ENCODE measurements around the gene NGRN. TPM values are rescaled to one million over a fixed set of nuclear protein-coding genes. Genes with fewer than 3 reads are reported as not detected.

NGRN gene
- polyA plus RNA-seq, 1 of the 3 experiments (the other 2 are of a cell fraction), result 48.2 TPM

DNA sequence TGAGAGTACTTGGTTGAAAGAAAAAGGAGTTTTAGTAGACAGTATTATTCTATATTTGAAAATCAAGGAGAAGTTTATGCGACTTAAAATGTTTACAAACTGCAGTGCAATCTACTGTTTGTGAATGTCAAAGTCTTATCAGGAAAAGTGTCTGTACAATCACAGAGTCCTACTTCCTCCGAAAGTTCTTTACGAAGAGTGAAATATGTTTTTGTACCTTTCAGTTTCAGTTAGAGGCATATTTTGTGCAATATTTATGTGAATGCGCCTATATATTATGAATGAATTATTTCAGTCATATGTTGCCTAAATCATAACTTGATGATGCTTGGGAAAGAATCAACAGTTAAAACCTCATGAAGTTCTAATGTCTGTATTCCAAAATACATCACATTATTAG is 31.5 kb downstream of the NGRN start (continued):
- TF ChIP-seq, protein P1, sequence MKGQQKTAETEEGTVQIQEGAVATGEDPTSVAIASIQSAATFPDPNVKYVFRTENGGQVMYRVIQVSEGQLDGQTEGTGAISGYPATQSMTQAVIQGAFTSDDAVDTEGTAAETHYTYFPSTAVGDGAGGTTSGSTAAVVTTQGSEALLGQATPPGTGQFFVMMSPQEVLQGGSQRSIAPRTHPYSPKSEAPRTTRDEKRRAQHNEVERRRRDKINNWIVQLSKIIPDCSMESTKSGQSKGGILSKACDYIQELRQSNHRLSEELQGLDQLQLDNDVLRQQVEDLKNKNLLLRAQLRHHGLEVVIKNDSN (IDR thresholded peaks at IDR 0.05; ENCODE audit: borderline replicate concordance, low read depth), result no peak

DNA sequence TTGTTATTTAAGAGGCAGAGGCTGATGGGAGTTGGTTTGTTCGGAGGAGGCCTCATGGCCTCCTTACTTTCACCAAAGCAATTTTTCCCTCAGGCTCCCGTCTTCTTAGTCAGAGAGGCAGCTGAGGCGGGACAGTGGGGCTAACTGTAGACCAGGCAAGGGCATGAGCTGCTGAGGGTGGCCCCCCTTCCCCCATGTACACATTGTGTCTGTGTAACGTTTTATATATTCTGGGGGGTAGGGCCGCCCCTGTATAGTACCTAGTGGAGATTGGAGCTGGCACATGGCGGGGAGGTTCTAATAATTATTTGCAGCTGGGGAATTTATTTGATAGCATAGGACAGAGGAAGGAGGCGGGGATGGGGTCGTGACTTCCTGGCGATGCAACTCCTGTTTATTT is 35.1 kb downstream of the NGRN start:
- Histone ChIP-seq H3K4me1 (ENCODE audit: control insufficient read depth in 1 of 2, insufficient read depth in 2 of 2, low read depth in 1 of 2, low read length in 1 of 2) (peaks cover 0 to 9% of the 10 kb centered on the region in 2 experiments; a peak in 1 of 4 replicates), H4K20me1 (ENCODE audit: insufficient read depth) (no peaks in the 10 kb centered on the region), H3K36me3 (replicated peaks in 1 of 2; ENCODE audit: control insufficient read depth in 1 of 2, insufficient read depth in 2 of 2, low read length in 1 of 2) (no peaks in the 10 kb centered on the region), H3K4me2 (no peak overlapping the region), H3K9ac (no peak overlapping the region), H3F3A (replicated peaks; ENCODE audit: insufficient read depth) (peaks cover 10% of the 10 kb centered on the region), H2AFZ (ENCODE audit: low read depth) (peak overlapping the region; percentile 65; the same call in 1 of the 2 replicates), H3K4me3 (ENCODE audit: low read depth in 2 of 2, low read length in 1 of 2) (no peak overlapping the region), H3K27ac (ENCODE audit: low read depth in 2 of 2, low read length in 1 of 2) (no peak overlapping the region), H3K27me3 (ENCODE audit: insufficient read depth) (no peaks in the 10 kb centered on the region), H3K9me2 (no peaks in the 10 kb centered on the region), H3K9me3 (no peaks in the 10 kb centered on the region), H3K79me2 (ENCODE audit: insufficient read depth) (no peaks in the 10 kb centered on the region)
- ChIA-PET POLR2A (no interaction called here), CTCF (interaction anchor here (0.6 to 2.9 kb wide), 15 partner anchors 9 to 189 kb away, joined by 3 to 15 read pairs (median 3); partner anchors contain the start of genes CIB1 and GDPGP1)
- no peak for DNase-seq
- TF ChIP-seq, protein P2, sequence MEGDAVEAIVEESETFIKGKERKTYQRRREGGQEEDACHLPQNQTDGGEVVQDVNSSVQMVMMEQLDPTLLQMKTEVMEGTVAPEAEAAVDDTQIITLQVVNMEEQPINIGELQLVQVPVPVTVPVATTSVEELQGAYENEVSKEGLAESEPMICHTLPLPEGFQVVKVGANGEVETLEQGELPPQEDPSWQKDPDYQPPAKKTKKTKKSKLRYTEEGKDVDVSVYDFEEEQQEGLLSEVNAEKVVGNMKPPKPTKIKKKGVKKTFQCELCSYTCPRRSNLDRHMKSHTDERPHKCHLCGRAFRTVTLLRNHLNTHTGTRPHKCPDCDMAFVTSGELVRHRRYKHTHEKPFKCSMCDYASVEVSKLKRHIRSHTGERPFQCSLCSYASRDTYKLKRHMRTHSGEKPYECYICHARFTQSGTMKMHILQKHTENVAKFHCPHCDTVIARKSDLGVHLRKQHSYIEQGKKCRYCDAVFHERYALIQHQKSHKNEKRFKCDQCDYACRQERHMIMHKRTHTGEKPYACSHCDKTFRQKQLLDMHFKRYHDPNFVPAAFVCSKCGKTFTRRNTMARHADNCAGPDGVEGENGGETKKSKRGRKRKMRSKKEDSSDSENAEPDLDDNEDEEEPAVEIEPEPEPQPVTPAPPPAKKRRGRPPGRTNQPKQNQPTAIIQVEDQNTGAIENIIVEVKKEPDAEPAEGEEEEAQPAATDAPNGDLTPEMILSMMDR (IDR thresholded peaks at IDR 0.05), result no peak
- TF ChIP-seq EP300 (IDR thresholded peaks at IDR 0.05; ENCODE audit: borderline replicate concordance in 1 of 2, low read depth in 1 of 2, low read length in 1 of 2) (no peak), MEF2A (IDR thresholded peaks at IDR 0.05; ENCODE audit: borderline replicate concordance, low read depth) (no peak), POLR2AphosphoS5 (IDR thresholded peaks at IDR 0.05; ENCODE audit: low read depth, low read length) (no peak), RAD21 (IDR thresholded peaks at IDR 0.05; ENCODE audit: low read length) (no peak), RXRA (IDR thresholded peaks at IDR 0.05; ENCODE audit: borderline replicate concordance, low read depth) (no peak)
- 84% methylated on average over 9 of the region's 9 CpGs for WGBS (ENCODE audit: low lambda C conversion rate)

DNA sequence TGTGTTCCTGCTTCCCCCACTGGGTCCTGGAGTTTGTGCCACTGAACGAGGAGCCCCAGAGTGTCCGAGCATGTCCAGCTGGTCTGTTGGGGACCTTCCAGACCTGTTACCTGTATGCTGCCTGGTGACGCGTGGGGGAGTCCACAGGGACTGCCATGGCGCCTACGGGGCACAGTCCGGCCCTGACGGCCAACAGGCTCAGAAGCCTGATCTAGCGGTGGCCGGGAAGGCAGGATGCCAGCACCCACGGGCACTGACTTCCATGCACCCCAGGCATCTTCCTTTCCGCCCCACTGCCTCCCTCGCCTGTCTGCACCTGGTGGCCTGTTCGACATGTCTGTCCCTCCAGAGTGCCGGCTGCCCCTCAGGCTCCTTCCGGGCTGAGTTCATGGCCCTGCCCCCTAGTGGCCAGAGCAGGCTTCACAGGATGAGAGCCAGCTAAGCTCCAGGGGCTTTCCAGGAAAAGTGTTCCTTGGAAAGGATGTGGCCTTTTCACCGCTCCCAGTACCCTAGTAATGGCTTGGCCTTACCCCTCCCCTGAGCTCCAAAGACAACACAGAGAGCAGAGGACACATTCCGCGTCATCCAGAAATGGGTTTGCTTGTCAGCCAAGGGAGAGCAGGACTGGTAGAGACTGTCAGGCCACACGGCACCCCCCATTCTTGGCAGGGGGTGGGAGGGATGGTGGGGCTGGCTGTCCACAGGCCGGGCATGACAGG is 35.7 kb downstream of the NGRN start:
- H4K20me1 ChIP-seq (ENCODE audit: insufficient read depth), result no peaks in the 10 kb centered on the region
- no peaks in the 10 kb centered on the region for H3K79me2 ChIP-seq (ENCODE audit: insufficient read depth)
- no peak overlapping the region for H3K4me2 ChIP-seq
- H3K27me3 ChIP-seq (ENCODE audit: insufficient read depth), result no peaks in the 10 kb centered on the region
- no peaks in the 10 kb centered on the region for H3K36me3 ChIP-seq (replicated peaks in 1 of 2; ENCODE audit: control insufficient read depth in 1 of 2, insufficient read depth in 2 of 2, low read length in 1 of 2)
- peaks cover 0 to 9% of the 10 kb centered on the region in 2 experiments; a peak in 1 of 4 replicates for H3K4me1 ChIP-seq (ENCODE audit: control insufficient read depth in 1 of 2, insufficient read depth in 2 of 2, low read depth in 1 of 2, low read length in 1 of 2)
- H3K9me2 ChIP-seq, result no peaks in the 10 kb centered on the region
- 66% methylated on average over 12 of the region's 21 CpGs for WGBS (ENCODE audit: low lambda C conversion rate)
- H3K9me3 ChIP-seq, result no peaks in the 10 kb centered on the region
- peak overlapping the region; percentile 65; the same call in 1 of the 2 replicates for H2AFZ ChIP-seq (ENCODE audit: low read depth)
- CTCF ChIA-PET, result interaction anchor here (0.6 to 2.9 kb wide), 20 partner anchors 8 to 367 kb away, joined by 3 to 15 read pairs (median 3); partner anchors contain the start of genes CIB1 and GDPGP1
- H3K27ac ChIP-seq (ENCODE audit: low read depth in 2 of 2, low read length in 1 of 2), result peak overlapping the region in 1 of 2 experiments; percentile 36; a peak in 1 of 4 replicates
- TF ChIP-seq RAD21 (IDR thresholded peaks at IDR 0.05; ENCODE audit: low read length) (peak; percentile 46), JUND (IDR thresholded peaks at IDR 0.05) (no peak), SMC3 (IDR thresholded peaks at IDR 0.05; ENCODE audit: low read depth, low read length) (peak; percentile 45), FOXJ3 (CRISPR knock-in tag; IDR thresholded peaks at IDR 0.05) (no peak), ELF1 (IDR thresholded peaks at IDR 0.05) (0 out of 2 replicates have a peak, but pooled peaks have one; percentile 37)
- TF ChIP-seq, protein P3, sequence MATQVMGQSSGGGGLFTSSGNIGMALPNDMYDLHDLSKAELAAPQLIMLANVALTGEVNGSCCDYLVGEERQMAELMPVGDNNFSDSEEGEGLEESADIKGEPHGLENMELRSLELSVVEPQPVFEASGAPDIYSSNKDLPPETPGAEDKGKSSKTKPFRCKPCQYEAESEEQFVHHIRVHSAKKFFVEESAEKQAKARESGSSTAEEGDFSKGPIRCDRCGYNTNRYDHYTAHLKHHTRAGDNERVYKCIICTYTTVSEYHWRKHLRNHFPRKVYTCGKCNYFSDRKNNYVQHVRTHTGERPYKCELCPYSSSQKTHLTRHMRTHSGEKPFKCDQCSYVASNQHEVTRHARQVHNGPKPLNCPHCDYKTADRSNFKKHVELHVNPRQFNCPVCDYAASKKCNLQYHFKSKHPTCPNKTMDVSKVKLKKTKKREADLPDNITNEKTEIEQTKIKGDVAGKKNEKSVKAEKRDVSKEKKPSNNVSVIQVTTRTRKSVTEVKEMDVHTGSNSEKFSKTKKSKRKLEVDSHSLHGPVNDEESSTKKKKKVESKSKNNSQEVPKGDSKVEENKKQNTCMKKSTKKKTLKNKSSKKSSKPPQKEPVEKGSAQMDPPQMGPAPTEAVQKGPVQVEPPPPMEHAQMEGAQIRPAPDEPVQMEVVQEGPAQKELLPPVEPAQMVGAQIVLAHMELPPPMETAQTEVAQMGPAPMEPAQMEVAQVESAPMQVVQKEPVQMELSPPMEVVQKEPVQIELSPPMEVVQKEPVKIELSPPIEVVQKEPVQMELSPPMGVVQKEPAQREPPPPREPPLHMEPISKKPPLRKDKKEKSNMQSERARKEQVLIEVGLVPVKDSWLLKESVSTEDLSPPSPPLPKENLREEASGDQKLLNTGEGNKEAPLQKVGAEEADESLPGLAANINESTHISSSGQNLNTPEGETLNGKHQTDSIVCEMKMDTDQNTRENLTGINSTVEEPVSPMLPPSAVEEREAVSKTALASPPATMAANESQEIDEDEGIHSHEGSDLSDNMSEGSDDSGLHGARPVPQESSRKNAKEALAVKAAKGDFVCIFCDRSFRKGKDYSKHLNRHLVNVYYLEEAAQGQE (IDR thresholded peaks at IDR 0.05; ENCODE audit: low read depth, low read length), result no peak
- TF ChIP-seq, protein P2 (IDR thresholded peaks at IDR 0.05), result peak; percentile 79
- H3K4me3 ChIP-seq (ENCODE audit: low read depth in 2 of 2, low read length in 1 of 2), result no peak overlapping the region; a peak in 1 of 4 replicates
- peaks cover 8% of the 10 kb centered on the region for H3F3A ChIP-seq (replicated peaks; ENCODE audit: insufficient read depth)
- peak; percentile 70 for DNase-seq
- no peak overlapping the region for H3K9ac ChIP-seq
- POLR2A ChIA-PET, result no interaction called here
